Skeletal muscle tissue (tissue), 4 donors: ENCODE results near the gene CTDSP2. TPM values are rescaled to one million over a fixed set of nuclear protein-coding genes. Genes with fewer than 3 reads are reported as not detected.
A peak's percentile ranks its signal among the peaks of the same experiment; 100 is the strongest.
"Not testable (repeated sequence)": the region's sequence is repeated elsewhere in the genome, so short reads cannot be mapped to it uniquely, and the experiment has no call there.

Experiments
- H3K27ac ChIP-seq: one replicate; pipeline ENCODE4 v1.7.0; 2013; ENCODE audit warnings: mild to moderate bottlenecking, low read depth, low read length, inconsistent platforms
- H3K27me3 ChIP-seq, 3 donors: one replicate each; pipeline ENCODE4 v1.7.0; 2013; ENCODE audit warnings: low read length in 3 of 3; ENCODE audit not compliant: control insufficient read depth in 3 of 3, insufficient read depth in 3 of 3
- H3K36me3 ChIP-seq, 3 donors: one replicate each; pipeline ENCODE4 v1.7.0; 2013; ENCODE audit warnings: low read length in 3 of 3; ENCODE audit not compliant: control insufficient read depth in 3 of 3, insufficient read depth in 3 of 3
- H3K4me1 ChIP-seq, 3 donors: one replicate each; pipeline ENCODE4 v1.7.0; 2013; ENCODE audit warnings: low read length in 3 of 3, mild to moderate bottlenecking in 3 of 3; ENCODE audit not compliant: control insufficient read depth in 3 of 3, insufficient read depth in 3 of 3
- H3K4me3 ChIP-seq, 3 donors: one replicate each; pipeline ENCODE4 v1.7.0; 2013; ENCODE audit warnings: low read length in 3 of 3
- H3K9ac ChIP-seq, 3 donors: one replicate each; pipeline ENCODE4 v1.7.0; 2013; ENCODE audit warnings: low read length in 3 of 3, mild to moderate bottlenecking in 3 of 3, moderate library complexity in 2 of 3, low read depth in 1 of 3
- H3K9me3 ChIP-seq, 3 donors: one replicate each; pipeline ENCODE4 v1.7.0; 2013; ENCODE audit warnings: low read length in 3 of 3; ENCODE audit not compliant: control insufficient read depth in 3 of 3
- total RNA-seq: library from RNA; depleted of rRNA; stranded (reverse); fragments of >200 nt; gene quantifications from one replicate; pipeline ENCODE4 v1.2.3, GENCODE V29; 2014
- donor health status: Osteomylitis.

The CTDSP2 gene
- total RNA-seq, 1 donor from 2014 or later: 51.1 TPM

- no peaks in the 10 kb centered on the region for H3K27me3 ChIP-seq
- no peak overlapping the region for H3K9ac ChIP-seq
- H3K9me3 ChIP-seq: no peaks in the 10 kb centered on the region
- H3K27ac ChIP-seq: peak overlapping the region; percentile 8
- H3K4me1 ChIP-seq: peaks cover 20 to 26% (median 26%) of the 10 kb centered on the region in 3 donors
- no peaks in the 10 kb centered on the region for H3K36me3 ChIP-seq
- no peak overlapping the region for H3K4me3 ChIP-seq
Observed at GRCh38 chr12:57882575-57882974, 36.0 kb upstream of the CTDSP2 start.

GRCh38 chr12:57881475-57881874 is 34.9 kb upstream of the CTDSP2 start:
- Histone ChIP-seq H3K4me3 (peak overlapping the region in 1 of 3 donors; percentile 15), H3K27ac (peak overlapping the region; percentile 85), H3K9me3 (no peaks in the 10 kb centered on the region), H3K9ac (peak overlapping the region; percentile 52 to 76 (median 54)), H3K4me1 (peaks cover 15 to 20% (median 17%) of the 10 kb centered on the region in 3 donors), H3K36me3 (no peaks in the 10 kb centered on the region), H3K27me3 (no peaks in the 10 kb centered on the region)

- H3K9ac ChIP-seq: peak overlapping the region; percentile 52 to 76 (median 54)
- H3K27ac ChIP-seq: peak overlapping the region; percentile 85
- H3K9me3 ChIP-seq, H3K36me3 ChIP-seq, H3K4me3 ChIP-seq, H3K27me3 ChIP-seq: not testable (repeated sequence)
- peaks cover 17 to 22% (median 20%) of the 10 kb centered on the region in 3 donors for H3K4me1 ChIP-seq
Observed at GRCh38 chr12:57881035-57881434, 34.5 kb upstream of the CTDSP2 start.

- Histone ChIP-seq H3K9ac (no peak overlapping the region), H3K9me3 (no peaks in the 10 kb centered on the region), H3K4me1 (peaks cover 35 to 43% (median 36%) of the 10 kb centered on the region in 3 donors), H3K36me3 (no peaks in the 10 kb centered on the region), H3K4me3 (no peak overlapping the region), H3K27me3 (no peaks in the 10 kb centered on the region), H3K27ac (no peak overlapping the region)
Observed at GRCh38 chr12:57877876-57878275, 31.3 kb upstream of the CTDSP2 start.

GRCh38 chr12:57875753-57876547 is 29.4 kb upstream of the CTDSP2 start:
- Histone ChIP-seq H3K4me1 (peaks cover 21 to 28% (median 27%) of the 10 kb centered on the region in 3 donors), H3K27me3 (no peaks in the 10 kb centered on the region), H3K9me3 (no peaks in the 10 kb centered on the region), H3K36me3 (no peaks in the 10 kb centered on the region), H3K4me3 (peak overlapping the region in 1 of 3 donors; percentile 14), H3K27ac (peak overlapping the region; percentile 96), H3K9ac (peak overlapping the region in 2 of 3 donors; percentile 5 to 13)

- Histone ChIP-seq H3K4me3 (peak overlapping the region; percentile 29 to 39 (median 30)), H3K4me1 (peaks cover 23 to 40% (median 33%) of the 10 kb centered on the region in 3 donors), H3K9me3 (no peaks in the 10 kb centered on the region), H3K9ac (peak overlapping the region; percentile 36 to 81 (median 76)), H3K36me3 (no peaks in the 10 kb centered on the region), H3K27ac (peak overlapping the region; percentile 96), H3K27me3 (no peaks in the 10 kb centered on the region)
Observed at GRCh38 chr12:57874166-57875108, 27.9 kb upstream of the CTDSP2 start.

- Histone ChIP-seq H3K9ac (no peak overlapping the region), H3K36me3 (no peaks in the 10 kb centered on the region), H3K27me3 (no peaks in the 10 kb centered on the region), H3K4me3 (no peak overlapping the region), H3K27ac (no peak overlapping the region), H3K9me3 (no peaks in the 10 kb centered on the region), H3K4me1 (peaks cover 38 to 55% (median 48%) of the 10 kb centered on the region in 3 donors)
Observed at GRCh38 chr12:57872362-57872761, 25.8 kb upstream of the CTDSP2 start.

GRCh38 chr12:57869927-57870318 is 23.4 kb upstream of the CTDSP2 start:
- H3K27ac ChIP-seq: peak overlapping the region; percentile 76
- no peaks in the 10 kb centered on the region for H3K36me3 ChIP-seq
- peak overlapping the region in 2 of 3 donors; percentile 66 to 85 for H3K9ac ChIP-seq
- H3K4me3 ChIP-seq: no peak overlapping the region
- H3K27me3 ChIP-seq: no peaks in the 10 kb centered on the region
- peaks cover 38 to 51% (median 47%) of the 10 kb centered on the region in 3 donors for H3K4me1 ChIP-seq
- H3K9me3 ChIP-seq: no peaks in the 10 kb centered on the region

GRCh38 chr12:57869298-57869926 is 22.9 kb upstream of the CTDSP2 start:
- Histone ChIP-seq H3K36me3 (no peaks in the 10 kb centered on the region), H3K9ac (peak overlapping the region; percentile 66 to 85 (median 66)), H3K27ac (peak overlapping the region; percentile 76), H3K4me3 (peak overlapping the region; percentile 5 to 45 (median 7)), H3K4me1 (peaks cover 38 to 51% (median 45%) of the 10 kb centered on the region in 3 donors), H3K27me3 (no peaks in the 10 kb centered on the region), H3K9me3 (no peaks in the 10 kb centered on the region)
